ENCODE results near the gene SPACA1. TPM values are rescaled to one million over a fixed set of nuclear protein-coding genes. Genes with fewer than 3 reads are reported as not detected.

SPACA1 gene
- total RNA-seq, 1 donor, result not detected

DNA sequence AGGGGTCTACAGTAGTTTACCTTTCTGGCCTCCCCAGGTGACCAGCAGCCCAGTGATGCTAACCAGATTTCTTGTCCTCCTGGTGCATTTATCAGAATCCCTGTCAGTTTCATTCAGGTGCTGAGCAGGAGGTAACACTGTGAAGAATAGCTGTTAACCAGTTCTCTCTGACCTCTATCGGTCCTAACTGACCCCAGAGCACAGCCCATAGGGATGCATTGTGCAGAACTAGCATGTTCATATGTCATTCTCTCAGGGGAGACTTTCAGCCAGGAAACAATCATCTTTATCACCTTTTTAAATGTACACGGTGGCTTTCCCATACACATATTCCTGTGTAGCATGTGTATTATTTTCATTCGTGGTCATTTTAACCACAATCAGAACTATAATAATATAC, 68.6 kb downstream of the SPACA1 start:
- DNase-seq (ENCODE audit: low read depth), result no peak
- H3K4me3 ChIP-seq (ENCODE audit: low read depth, low read length), result no peak overlapping the region
- TF ChIP-seq, protein P1, sequence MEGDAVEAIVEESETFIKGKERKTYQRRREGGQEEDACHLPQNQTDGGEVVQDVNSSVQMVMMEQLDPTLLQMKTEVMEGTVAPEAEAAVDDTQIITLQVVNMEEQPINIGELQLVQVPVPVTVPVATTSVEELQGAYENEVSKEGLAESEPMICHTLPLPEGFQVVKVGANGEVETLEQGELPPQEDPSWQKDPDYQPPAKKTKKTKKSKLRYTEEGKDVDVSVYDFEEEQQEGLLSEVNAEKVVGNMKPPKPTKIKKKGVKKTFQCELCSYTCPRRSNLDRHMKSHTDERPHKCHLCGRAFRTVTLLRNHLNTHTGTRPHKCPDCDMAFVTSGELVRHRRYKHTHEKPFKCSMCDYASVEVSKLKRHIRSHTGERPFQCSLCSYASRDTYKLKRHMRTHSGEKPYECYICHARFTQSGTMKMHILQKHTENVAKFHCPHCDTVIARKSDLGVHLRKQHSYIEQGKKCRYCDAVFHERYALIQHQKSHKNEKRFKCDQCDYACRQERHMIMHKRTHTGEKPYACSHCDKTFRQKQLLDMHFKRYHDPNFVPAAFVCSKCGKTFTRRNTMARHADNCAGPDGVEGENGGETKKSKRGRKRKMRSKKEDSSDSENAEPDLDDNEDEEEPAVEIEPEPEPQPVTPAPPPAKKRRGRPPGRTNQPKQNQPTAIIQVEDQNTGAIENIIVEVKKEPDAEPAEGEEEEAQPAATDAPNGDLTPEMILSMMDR (IDR thresholded peaks at IDR 0.05; ENCODE audit: insufficient read depth, low read length), result no peak

Other genes with a start within 250 kb of the SPACA1 start
- not detected in 2 replicates for gene CNR1, start 118.5 kb downstream of the SPACA1 start, total RNA-seq (ENCODE audit: low replicate concordance)